Measurements from ENCODE around the gene KIAA0825. TPM values are rescaled to one million over a fixed set of nuclear protein-coding genes. Genes with fewer than 3 reads are reported as not detected.

The KIAA0825 gene
- total and polyA plus RNA-seq, 2 of the 8 experiments (the other 6 are each of a cell fraction or from before 2014, with no cell fraction given) = 0.60 to 1.0 TPM

DNA sequence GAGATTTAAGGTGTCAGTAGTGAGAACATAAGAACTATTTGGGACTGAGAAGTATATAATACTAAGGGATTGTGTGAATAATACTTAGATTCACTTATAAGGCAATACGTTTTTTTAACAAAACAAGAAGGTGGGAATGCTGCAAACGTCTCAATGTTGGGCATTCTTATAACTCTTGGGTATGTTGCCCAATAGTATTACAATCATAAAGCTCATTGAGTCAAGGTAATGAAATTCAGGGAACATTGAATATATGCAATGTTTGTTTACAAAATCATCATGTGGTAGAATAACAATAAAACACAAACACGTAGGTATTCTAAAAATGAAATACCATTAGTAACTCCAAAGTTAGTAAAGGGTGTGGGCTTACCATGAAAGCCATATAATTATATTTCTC, 400.7 kb downstream of the KIAA0825 start:
- Histone ChIP-seq H3K79me2 (ENCODE audit: control insufficient read depth in 1 of 2, insufficient read depth in 2 of 2, low read length in 2 of 2) (peaks cover 0 to 32% of the 10 kb centered on the region in 2 experiments; a peak in 1 of 4 replicates), H3K4me3 (ENCODE audit: extremely low read depth in 1 of 4, insufficient read depth in 2 of 4, low read depth in 3 of 4, low read length in 4 of 4) (no peak overlapping the region), H4K20me1 (replicated peaks in 1 of 2; ENCODE audit: control insufficient read depth in 1 of 2, insufficient read depth in 2 of 2, low read length in 2 of 2) (peaks cover 0 to 3% of the 10 kb centered on the region in 2 experiments), H3K79me1 (ENCODE audit: low read depth, low read length) (peaks cover 6% of the 10 kb centered on the region; the same call in 1 of the 2 replicates), H3K18ac (ENCODE audit: extremely low read depth, low read length) (no peak overlapping the region), H4K91ac (replicated peaks; ENCODE audit: insufficient read length, low read length) (no peak overlapping the region), H3K14ac (ENCODE audit: insufficient read length) (no peak overlapping the region), H2BK20ac (ENCODE audit: low read length) (no peak overlapping the region), H4K5ac (ENCODE audit: insufficient read length, low read depth, low read length) (no peak overlapping the region), H2AFZ (ENCODE audit: low read length) (no peak overlapping the region), H3K27ac (ENCODE audit: low read depth, low read length) (no peak overlapping the region), H3K4ac (replicated peaks; ENCODE audit: insufficient read length, low read depth, low read length) (no peak overlapping the region), H2BK5ac (ENCODE audit: low read depth, low read length) (no peak overlapping the region), H3K23me2 (ENCODE audit: low read depth, low read length) (no peaks in the 10 kb centered on the region), H4K8ac (ENCODE audit: extremely low read depth, insufficient read depth, low read length) (no peak overlapping the region), H2AK5ac (ENCODE audit: low read depth, low read length) (no peak overlapping the region), H3K23ac (ENCODE audit: insufficient read length) (no peak overlapping the region), H3K4me2 (ENCODE audit: insufficient read depth in 1 of 2, low read depth in 2 of 2, low read length in 2 of 2) (no peak overlapping the region), H3K56ac (replicated peaks; ENCODE audit: insufficient read length, low read depth, low read length) (no peak overlapping the region), H3K9ac (replicated peaks in 1 of 4; ENCODE audit: extremely low read depth in 1 of 4, low read depth in 3 of 4, low read length in 3 of 4) (no peak overlapping the region), H2BK120ac (replicated peaks; ENCODE audit: low read depth, low read length) (no peak overlapping the region), H3K4me1 (replicated peaks in 1 of 4; ENCODE audit: control insufficient read depth in 3 of 4, insufficient read depth in 4 of 4, low read length in 3 of 4) (no peaks in the 10 kb centered on the region; a peak in 1 of 7 replicates), H3K36me3 (ENCODE audit: control insufficient read depth in 2 of 4, insufficient read depth in 4 of 4, low read length in 3 of 4) (no peaks in the 10 kb centered on the region), H3K27me3 (replicated peaks in 1 of 4; ENCODE audit: control insufficient read depth in 3 of 4, extremely low read depth in 1 of 4, insufficient read depth in 3 of 4, low read length in 3 of 4) (no peaks in the 10 kb centered on the region), H2BK15ac (ENCODE audit: low read length) (no peak overlapping the region), H2BK12ac (ENCODE audit: low read depth, low read length) (no peak overlapping the region), H3K9me3 (ENCODE audit: insufficient read depth in 2 of 2, low read depth in 1 of 2, low read length in 1 of 2) (no peaks in the 10 kb centered on the region)
- CTCF ChIA-PET (ENCODE audit: partially characterized antibody) = no interaction called here
- DNase-seq (ENCODE audit: low read depth in 1 of 2, low spot score in 2 of 2) = no peak
- WGBS, 2 experiments (ENCODE audit: extremely low coverage in 1 of 2, insufficient coverage in 1 of 2, insufficient read length in 1 of 2, insufficient replicate concordance in 2 of 2, low coverage in 1 of 2, low lambda C conversion rate in 2 of 2, missing lambda C conversion rate in 1 of 2) = 87% methylated on average over 3 of the region's 3 CpGs; no CpG with 5 or more reads in 1 of the 2 experiments
- POLR2A ChIA-PET (ENCODE audit: partially characterized antibody) = no interaction called here
- FAIRE-seq = no peak
- TF ChIP-seq CBX5 (IDR thresholded peaks at IDR 0.05; ENCODE audit: low read depth, low read length) (no peak), POU5F1 (IDR thresholded peaks at IDR 0.05; ENCODE audit: low read depth, low read length) (no peak), TCF12 (IDR thresholded peaks at IDR 0.05; ENCODE audit: low read depth, low read length) (no peak), BCL11A (IDR thresholded peaks at IDR 0.05; ENCODE audit: low read depth in 2 of 2, low read length in 2 of 2) (no peak), YY1 (IDR thresholded peaks at IDR 0.05; ENCODE audit: low read depth, low read length) (no peak), NANOG (IDR thresholded peaks at IDR 0.05; ENCODE audit: insufficient read depth, low read depth, low read length, poor library complexity, severe bottlenecking) (no peak), RBBP5 (IDR thresholded peaks at IDR 0.05; ENCODE audit: borderline replicate concordance, low read depth, low read length) (no peak), CEBPB (IDR thresholded peaks at IDR 0.05; ENCODE audit: low read depth, low read length) (no peak), MAFK (IDR thresholded peaks at IDR 0.05; ENCODE audit: low read depth, low read length) (no peak), EP300 (IDR thresholded peaks at IDR 0.05; ENCODE audit: borderline replicate concordance in 1 of 2, low read depth in 2 of 2, low read length in 2 of 2) (no peak), SIX5 (IDR thresholded peaks at IDR 0.05; ENCODE audit: low read depth, low read length) (no peak), SP4 (IDR thresholded peaks at IDR 0.05; ENCODE audit: low read length) (no peak), KDM4A (IDR thresholded peaks at IDR 0.05; ENCODE audit: low read depth, low read length, severe bottlenecking) (no peak), RXRA (IDR thresholded peaks at IDR 0.05; ENCODE audit: insufficient read depth, low read depth, low read length) (no peak)
